CD4-positive, alpha-beta T cell treated with Interleukin-1 beta for 1 hour (primary cell): ENCODE measurements around the gene IKBIP.
"Not testable (repeated sequence)": the region's sequence is repeated elsewhere in the genome, so short reads cannot be mapped to it uniquely, and the experiment has no call there.

Experiments used
- DNase-seq, 2 donors: peaks; one replicate each; pipeline ENCODE4 v3.0.0-alpha.2; 2020 to 2022

IKBIP gene

DNA sequence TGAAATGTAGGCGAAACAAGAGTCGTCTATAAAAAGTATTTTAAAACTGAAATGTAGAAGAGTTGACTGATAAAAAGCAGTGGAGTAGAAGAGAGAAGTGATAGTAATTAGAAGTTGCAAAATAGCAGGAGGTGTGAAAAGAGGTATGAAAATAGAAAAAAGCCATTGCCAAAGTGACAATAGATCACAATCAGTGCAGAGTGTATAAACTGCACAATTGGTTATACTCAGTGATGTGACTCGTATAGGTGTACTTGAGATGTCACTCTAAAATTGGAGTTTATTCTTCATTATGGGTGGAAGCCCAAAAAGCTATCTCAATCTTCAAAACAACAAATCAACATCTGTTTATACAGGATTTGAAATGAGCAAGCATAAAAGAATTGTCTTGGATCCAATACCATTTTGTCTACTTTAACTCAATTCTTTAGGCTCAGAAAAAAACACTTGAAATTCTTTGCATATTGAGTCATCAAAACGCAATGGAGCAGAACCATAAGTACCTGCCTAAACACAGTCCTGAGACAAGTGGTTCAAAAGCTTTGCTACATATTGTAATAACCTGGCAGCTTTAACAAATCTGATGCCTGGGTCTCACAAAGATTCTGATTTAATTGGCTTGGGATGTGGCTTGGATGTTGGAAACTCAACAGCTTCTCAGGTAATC, 8.8 kb downstream of the IKBIP start:
- no peak for DNase-seq

DNA sequence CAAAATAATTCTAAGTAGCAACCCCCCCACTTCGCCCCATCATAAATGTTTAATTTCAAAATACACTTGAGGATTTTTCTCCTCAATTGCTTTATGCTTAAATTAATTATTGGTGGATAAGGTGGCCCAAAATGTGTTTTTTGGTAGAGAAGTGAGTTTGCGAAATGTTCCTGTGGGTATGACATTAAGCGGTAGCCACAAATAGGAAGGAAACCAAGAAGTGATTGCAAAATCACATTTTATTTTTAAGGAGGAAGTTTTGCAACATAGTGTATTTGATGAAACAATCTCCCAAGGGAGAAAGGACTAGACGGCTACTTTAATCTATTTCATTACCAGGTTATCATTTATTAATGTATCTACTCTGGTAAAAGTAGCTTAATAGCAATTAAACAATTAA, 25.6 kb downstream of the IKBIP start:
- no peak for DNase-seq

DNA sequence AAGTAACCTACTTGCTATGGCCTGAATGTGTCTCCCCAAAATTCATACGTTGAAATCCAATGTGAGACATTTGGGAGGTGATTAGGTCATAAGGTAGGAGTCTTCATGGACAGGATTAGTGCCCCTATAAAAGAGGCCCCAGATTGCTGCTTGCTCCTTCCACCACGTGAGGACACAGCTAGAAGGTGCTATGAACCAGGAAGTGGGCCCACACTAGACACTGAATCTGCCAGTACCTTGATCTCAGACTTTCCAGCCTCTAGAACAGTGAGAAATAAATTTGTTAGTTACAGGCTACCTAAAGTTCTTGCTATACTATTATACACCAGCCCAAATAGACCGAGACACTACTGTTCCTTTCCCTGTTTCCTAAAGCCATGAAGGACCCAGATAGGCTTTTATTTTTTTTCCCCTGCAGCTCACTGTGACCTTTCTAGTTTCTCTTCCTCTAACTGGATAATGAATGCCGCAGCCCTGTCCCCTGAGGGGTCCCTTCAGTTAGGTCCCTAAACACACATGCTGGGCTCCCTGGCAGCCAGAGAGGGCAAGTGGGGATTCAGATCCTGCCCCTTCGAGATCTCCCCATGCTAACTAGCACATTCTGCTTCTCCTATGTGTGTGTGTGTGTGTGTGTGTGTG, 31.8 kb downstream of the IKBIP start:
- peak in 1 of 2 donors; percentile 28 for DNase-seq

DNA sequence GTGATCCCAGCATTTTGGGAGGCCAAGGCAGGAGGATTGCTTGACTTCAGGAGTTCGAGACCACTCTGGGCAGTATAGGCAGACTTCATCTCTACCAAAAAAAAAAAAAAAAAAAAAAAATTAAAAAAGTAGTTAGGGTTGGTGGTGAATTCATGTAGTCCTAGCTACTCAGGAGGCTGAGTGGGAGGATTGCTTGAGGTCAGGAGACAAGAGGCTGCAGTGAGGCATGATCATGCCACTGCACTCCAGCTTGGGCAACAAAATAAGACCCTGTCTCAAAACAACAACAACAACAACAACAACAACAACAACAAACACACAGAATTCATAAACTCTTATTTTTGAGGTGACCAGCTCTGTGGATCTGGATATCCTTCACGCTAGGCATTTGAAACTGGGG, 34.0 kb downstream of the IKBIP start:
- DNase-seq = no peak

DNA sequence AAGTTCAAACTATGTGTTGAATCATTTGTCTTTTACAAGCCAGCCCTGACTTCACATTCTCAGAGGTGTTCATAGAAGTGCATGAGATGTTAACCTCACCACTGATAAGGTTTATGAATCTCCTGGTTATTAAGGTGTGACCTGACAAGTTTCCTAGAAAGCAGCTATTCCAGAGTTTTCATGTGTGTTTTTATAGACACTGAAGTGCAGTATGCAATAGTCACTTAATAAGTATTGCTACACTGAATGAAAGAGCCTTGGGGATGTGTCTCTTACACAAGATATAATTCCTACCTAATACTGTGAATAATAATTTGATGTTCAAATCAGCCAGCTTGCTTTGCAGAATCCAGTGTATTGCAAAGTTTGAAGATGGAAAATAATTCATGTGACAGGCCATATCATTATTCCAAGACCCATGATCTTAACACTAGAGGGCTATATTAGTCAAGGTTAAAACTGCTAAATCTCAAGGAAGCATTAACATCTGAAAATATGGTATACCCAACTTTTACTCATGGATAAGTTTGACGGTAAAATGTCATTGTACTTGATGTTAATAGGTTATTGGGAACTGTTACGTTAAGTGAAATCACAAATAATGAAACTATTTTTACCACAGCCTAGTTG, 38.1 kb downstream of the IKBIP start:
- no peak for DNase-seq

GRCh38 chr12:98601924-98602323, 42.7 kb downstream of the IKBIP start:
- no peak for DNase-seq

GRCh38 chr12:98597313-98597712, 47.3 kb downstream of the IKBIP start:
- not testable (repeated sequence) for DNase-seq

GRCh38 chr12:98595243-98595988, 49.2 kb downstream of the IKBIP start:
- peak; percentile 17 to 39 for DNase-seq

- DNase-seq = peak in 1 of 2 donors; percentile 26
Measured at GRCh38 chr12:98594050-98594835, 50.3 kb downstream of the IKBIP start.

GRCh38 chr12:98593351-98594049, 51.1 kb downstream of the IKBIP start, which contains the start of gene SLC25A3:
SLC25A3 (plus strand) TSS chr12:98593686; CDS start chr12:98593979, 293 bp downstream.
- DNase-seq = peak; percentile 96 to 98

- DNase-seq = peak in 1 of 2 donors; percentile 44
Measured at GRCh38 chr12:98592825-98593322, 51.7 kb downstream of the IKBIP start.

DNA sequence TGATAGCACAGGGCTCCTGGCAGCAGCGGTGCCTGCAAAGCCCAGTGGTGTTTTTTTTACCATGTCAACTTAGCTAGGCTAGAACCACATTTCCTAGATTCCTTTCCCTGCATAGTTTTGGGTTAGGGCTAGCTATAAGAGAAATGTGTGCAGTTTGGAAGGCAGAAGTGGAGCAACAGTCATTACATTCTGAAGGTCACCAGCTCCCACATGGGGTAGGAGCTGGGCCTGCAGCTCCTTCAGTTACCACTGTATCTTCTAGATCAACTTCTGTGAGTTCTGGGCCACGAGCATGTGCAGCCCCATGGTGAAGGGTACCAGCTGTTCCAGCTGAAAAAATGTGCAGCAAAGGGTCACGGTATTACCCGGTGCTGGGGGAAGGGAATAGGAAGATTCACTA, 53.4 kb downstream of the IKBIP start:
- DNase-seq = no peak

DNA sequence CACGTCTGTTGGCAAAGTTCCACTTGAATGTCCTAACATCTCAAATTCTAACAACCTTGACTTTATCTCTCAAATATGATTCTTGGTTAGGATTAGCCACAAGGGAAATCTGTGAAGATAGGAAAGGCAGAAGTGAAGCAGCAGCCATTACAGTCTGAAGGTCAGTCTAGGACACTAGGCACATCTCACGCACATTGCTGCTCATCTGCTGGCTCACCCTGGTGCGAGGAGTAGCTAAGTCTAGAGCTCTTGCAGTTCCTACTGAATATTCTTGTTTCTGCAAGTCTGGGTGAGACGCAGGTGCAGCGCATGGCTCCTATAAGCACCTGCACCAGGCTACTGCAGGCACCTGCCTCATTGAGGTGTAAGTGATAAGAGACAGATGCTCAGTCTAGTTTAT, 57.5 kb downstream of the IKBIP start:
- no peak for DNase-seq

DNA sequence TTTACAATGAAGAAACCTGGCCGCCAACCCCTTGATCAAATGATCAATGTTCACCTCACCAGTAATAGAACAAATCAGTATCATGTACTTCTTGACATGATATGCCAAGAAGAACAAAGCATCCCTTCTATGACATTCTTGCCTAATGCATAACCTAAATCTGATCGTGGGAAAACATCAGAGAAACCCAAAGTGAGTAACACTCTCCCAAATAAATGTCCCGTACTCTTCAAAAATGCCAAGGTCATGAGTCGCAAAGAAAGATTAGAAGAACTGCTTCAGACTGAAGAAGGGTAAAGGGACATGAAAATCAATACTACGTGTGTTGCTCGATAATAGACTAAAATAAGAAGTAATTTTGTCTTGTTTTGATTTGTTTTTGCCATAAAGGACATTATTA, 62.5 kb downstream of the IKBIP start:
- no peak for DNase-seq

GRCh38 chr12:98581101-98581500, 63.5 kb downstream of the IKBIP start:
- DNase-seq = no peak

- no peak for DNase-seq
Measured at GRCh38 chr12:98580695-98581094, 63.9 kb downstream of the IKBIP start.

- no peak for DNase-seq
Measured at GRCh38 chr12:98579835-98580234, 64.8 kb downstream of the IKBIP start.

- DNase-seq = no peak
Measured at GRCh38 chr12:98579347-98579746, 65.2 kb downstream of the IKBIP start.

GRCh38 chr12:98578821-98579220, 65.8 kb downstream of the IKBIP start:
- no peak for DNase-seq

- no peak for DNase-seq
Measured at GRCh38 chr12:98578392-98578791, 66.2 kb downstream of the IKBIP start.

- not testable (repeated sequence) for DNase-seq
Measured at GRCh38 chr12:98576795-98577194, 67.8 kb downstream of the IKBIP start.

- DNase-seq = no peak
Measured at GRCh38 chr12:98575013-98575412, 69.6 kb downstream of the IKBIP start.
